SHP77 treated with DMSO at 0.1 percent for 48 hours (cell line): ENCODE results near the gene SLX4IP.

ENCODE experiments used
- DNase-seq: peaks from one replicate; lab custom pipeline; 2025; lab: John Stamatoyannopoulos, UW

SLX4IP gene

DNA sequence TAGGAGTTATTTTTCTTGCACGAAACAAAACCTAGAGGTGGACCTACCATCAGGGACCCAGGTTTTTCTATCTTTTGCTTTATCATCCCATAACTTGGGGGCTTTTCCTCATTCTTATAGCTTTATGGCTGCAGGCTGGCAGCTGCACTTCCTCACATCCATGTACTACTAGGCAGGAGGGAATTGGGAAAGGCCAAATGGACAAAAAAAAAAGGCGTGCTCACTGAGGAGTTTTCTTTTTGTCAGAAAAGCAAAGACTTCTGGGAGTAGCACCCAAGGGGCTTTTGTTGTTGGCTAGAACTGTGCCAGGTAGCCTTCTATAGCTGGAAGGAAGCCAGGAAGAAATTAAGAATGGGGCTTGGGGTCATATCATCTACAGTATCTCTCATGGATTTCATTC lies 61.4 kb downstream of the SLX4IP start:
- DNase-seq = no peak

GRCh38 chr20:10497283-10497682 lies 62.2 kb downstream of the SLX4IP start:
- DNase-seq = no peak

DNA sequence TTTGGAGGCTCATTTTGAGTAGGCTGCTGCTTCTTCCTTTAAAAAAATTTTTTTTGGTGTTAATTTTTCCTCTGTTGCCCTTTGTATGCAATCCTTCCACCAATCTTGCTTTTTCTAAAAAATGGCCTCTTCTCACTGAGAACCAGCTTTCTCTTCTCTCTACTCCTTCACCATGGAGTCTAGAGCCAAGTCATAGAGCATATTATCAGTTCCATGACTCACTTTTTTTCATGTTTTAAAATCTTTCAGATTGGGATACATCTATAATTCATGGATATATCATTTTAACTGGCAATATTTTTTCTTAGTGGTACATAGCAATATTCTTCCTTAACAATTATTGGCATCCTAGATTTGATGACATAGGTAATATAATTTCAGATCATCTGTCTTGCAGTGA lies 62.7 kb downstream of the SLX4IP start:
- DNase-seq = no peak

GRCh38 chr20:10498200-10498599 lies 63.1 kb downstream of the SLX4IP start:
- DNase-seq = no peak

- no peak for DNase-seq
Measured at GRCh38 chr20:10501402-10501801, 66.3 kb downstream of the SLX4IP start.

- no peak for DNase-seq
Measured at GRCh38 chr20:10502098-10502526, 67.0 kb downstream of the SLX4IP start.

DNA sequence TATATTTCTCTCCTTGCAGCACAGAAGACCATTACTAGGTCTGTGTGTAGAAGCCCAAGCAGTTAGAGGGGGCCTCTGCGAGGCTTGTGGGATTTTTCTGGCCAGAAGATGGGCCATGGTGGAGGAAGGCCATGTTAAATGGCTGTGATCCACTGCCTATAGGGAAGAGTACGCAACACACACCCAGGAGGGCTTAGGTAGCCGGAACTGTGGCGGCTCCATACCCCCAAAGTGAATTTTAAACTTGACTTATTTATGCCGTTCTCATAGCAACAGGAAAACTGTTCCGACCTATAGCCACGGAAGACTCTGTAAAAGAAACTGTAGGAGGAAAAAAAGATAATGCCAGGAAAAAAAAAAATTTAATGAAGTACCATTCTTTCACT lies 69.5 kb downstream of the SLX4IP start:
- DNase-seq = no peak

- no peak for DNase-seq
Measured at GRCh38 chr20:10504994-10505730, 70.1 kb downstream of the SLX4IP start.

DNA sequence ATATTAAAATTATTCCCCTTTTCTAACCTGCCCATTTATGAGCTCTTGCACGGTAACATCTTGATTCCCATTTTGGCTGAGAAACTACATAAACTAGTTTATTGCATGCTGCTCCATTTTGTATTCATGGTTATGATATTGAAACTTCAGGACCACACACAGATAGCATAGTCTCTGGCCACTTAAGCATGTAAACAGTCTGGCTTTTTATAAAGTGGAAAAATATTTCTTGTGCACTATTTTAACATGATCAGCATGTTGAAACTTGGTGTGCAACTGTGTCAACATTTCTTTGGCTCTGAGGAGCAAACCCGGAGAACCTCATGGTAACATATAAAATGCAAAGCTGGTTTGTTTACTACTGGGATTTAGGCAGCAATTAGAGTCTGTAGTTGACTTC lies 70.7 kb downstream of the SLX4IP start:
- no peak for DNase-seq

GRCh38 chr20:10507052-10507451 lies 71.9 kb downstream of the SLX4IP start:
- DNase-seq = no peak

- DNase-seq = no peak
Measured at GRCh38 chr20:10508060-10508459, 73.0 kb downstream of the SLX4IP start.

DNA sequence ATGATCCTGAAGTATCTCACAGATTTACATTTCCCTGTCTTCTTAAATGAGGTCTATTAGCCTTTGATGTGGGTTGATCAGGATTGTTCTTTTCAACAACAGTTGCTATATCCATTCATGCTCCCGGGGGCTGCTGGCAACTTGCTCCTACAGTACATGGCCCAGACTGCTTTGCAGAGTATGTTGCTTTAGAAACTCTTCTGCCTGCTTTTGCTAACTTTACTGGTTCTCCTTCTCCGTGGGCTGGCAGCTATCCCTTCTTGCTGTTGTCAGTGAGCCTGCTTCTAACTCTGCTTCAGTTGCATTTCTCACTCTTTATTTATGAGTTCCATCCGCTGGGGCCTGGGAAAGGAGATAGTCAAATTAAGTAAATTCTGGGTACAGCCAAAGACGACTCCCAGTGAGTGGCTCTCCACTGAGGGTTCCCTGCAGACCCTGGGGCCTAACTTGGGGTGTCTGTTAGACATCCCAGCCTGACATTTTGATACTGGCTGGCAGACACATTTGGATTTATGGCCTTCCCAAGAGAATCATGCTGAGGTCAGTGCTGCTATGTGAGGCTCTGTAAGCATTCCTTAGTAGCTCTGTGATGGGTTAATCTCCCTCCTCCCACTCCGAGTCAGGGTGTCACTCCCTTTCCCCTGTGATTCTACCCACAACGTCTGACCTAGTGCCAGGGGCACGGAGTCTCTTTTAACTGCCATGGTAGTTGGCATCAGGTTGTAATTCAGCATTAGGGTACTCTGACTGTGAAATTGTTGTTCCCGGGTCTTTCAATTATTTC lies 73.6 kb downstream of the SLX4IP start:
- DNase-seq = no peak

DNA sequence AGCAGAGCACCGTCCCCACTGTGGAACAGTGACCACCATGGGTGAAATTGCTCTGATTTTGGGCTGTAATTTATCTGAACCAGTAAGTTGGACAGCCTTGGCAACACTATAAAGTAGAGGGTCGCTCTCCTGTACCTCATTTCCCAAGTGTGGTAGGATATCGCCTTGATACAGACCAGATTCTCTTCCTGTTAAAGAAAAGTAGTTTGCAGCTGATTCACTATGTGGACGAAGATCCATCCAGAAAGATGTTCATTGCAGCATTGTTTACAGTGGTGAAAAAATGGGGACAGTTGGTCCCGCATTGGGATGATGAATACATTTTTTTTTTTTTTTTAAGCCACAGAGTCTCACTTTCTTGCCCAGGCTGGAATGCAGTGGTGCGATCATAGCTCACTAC lies 74.3 kb downstream of the SLX4IP start:
- DNase-seq = no peak

DNA sequence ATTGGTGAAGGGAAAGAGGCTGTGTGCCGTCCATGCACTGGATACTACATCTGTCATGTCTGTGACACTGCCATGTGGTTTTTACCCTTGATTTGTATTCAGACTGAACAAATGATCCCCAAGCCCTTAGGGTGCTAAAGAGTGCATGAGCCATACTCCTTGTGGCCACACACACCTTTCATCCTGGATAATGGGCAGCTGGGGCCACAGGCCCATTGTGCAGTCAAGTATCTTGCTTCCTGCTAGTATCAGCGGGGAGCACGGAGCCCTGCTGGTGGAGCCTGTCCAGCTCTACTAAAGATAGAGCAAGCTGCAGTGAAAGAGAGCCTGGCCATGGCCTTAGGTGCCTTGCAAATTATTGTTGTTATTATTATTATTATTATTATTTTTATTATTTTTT lies 75.1 kb downstream of the SLX4IP start:
- no peak for DNase-seq

- no peak for DNase-seq
Measured at GRCh38 chr20:10511170-10511508, 76.0 kb downstream of the SLX4IP start.

DNA sequence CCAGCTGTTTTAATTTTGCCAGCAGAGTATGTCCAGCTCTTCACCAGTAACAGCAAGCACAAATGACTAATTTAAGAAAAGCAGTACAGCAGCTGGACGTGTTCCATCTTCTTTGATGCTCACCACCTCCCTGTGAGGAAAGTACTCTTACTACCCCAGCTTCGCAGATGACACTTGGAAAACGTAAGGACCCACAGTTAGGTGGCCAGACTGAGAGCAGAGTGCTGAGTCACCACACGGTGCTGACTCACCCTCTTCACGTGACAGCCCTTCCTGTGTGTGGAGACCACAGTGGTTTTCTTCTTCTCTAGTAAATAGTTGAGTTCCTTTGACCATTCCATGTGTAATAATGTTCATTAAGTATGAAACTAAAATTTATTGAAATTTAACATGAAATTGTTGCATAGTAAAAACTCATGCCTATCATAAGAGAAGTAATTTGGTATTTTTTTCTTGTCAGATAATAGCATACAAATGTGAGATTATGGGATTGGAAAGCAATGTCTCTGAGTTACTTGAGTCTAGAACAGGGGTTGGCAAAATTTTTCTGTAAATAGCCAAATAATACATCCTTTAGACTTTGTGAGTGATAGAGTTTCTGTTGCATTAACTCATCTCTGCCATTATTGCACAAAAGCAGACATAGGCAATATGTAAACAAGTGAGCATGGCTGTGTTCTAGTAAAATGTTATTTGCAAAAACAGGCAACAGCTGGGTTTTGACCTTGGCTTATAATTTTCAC lies 76.6 kb downstream of the SLX4IP start:
- peak; percentile 72 for DNase-seq

DNA sequence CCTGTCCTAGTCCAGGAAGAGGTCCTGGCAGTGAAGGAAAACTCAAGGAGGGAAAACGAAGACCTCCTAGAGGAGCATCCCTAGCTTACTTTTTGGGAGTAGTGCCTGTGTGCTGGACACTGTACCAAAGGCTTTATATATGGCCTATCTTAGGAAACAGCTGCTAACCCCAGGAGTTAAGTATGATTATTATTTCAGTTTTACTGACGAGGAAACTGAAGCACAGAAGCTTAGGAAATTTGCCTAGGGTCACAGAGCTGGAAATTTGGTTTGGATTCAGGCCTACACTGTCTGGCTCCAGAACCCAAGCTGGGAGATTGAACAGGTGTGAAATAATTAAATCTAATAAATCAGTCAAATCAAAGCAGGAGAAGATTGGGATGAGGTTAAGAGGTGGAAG lies 78.0 kb downstream of the SLX4IP start:
- DNase-seq = no peak

DNA sequence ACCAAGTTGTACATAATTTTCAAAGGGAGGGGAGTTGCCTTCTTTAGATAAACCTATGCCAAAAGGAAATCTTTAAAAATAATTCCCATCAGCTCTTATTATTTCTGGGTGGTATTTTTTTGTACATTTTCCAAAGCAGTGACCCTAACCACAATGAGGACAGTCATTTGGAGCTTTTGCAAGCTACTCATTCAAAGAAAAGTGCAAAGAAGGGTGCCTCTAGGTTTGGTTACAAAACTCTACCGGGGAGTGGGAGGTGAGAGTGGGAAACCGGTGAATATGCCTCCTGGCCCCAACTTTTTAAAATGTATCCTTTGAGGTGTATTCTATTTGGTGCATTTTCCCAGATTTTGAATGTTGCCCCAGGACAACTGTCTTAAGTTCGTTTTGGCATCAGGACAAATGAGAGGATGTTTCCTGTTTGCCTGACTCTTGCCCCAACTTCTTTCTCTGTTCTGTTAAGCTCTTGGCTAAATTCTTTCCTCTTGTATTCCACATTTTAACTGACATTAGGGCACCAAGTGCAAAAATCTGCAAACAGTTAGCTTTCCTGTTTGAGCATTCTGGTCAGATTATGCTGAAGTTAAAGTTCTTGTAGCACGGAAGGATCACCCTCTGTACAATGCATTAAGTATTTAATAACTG lies 78.9 kb downstream of the SLX4IP start:
- DNase-seq = no peak

GRCh38 chr20:10516529-10516928 lies 81.4 kb downstream of the SLX4IP start:
- DNase-seq = no peak

GRCh38 chr20:10519361-10520046 lies 84.4 kb downstream of the SLX4IP start:
- DNase-seq = no peak

GRCh38 chr20:10520528-10520927 lies 85.4 kb downstream of the SLX4IP start:
- DNase-seq = no peak
